Peyer's patch (tissue), 4 donors: ENCODE data around the gene TMEM41A.

Experiments
- CTCF ChIP-seq, 6 experiments: fragments of 450-650 bp in 4 of 6; fragments of 200-600 bp in 2 of 6; sonication (generic) in 1 of 6; IDR thresholded peaks; one replicate each; pipeline ENCODE4 v1.5.1; 2017 to 2019; ENCODE audit warnings: antibody characterized with exemption in 6 of 6, mild to moderate bottlenecking in 3 of 6, moderate library complexity in 1 of 6
- POLR2A ChIP-seq, 2 donors: fragments of 450-650 bp; IDR thresholded peaks; one replicate each; pipeline ENCODE4 v1.5.1; 2017; ENCODE audit warnings: antibody characterized with exemption in 2 of 2, mild to moderate bottlenecking in 2 of 2, moderate library complexity in 2 of 2

- TF ChIP-seq POLR2A (IDR thresholded peaks at IDR 0.05) (no peak), CTCF (IDR thresholded peaks at IDR 0.05) (no peak)
These were observed 18.7 kb upstream of the TMEM41A start for GRCh38 chr3:185517387-185518130.
